ENCODE data around the gene GALNTL6.

GALNTL6 gene

DNA sequence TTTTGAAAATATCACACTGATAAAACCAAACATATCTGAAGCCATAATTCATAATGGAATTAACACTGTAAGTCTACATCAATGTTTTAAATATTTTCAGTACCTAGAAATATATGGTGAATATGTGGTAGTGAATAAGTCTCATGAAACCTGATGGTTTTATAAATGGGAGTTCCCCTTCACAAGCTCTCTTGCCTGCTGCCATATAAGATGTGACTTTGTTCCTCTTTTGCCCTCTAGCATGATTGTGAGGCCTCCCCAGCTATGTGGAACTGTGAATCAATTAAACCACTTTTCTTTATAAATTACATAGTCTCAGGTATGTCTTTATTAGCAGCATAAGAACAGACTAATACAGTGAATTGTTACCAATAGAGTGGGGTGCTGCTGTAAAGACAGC lies 818.6 kb downstream of the GALNTL6 start:
- TF ChIP-seq CTCF (IDR thresholded peaks at IDR 0.05; ENCODE audit: insufficient read depth, low read length, poor library complexity, severe bottlenecking) (no peak), EZH2phosphoT487 (conservative IDR thresholded peaks at IDR 0.05; ENCODE audit: low read length) (no peak)
- Histone ChIP-seq H4K20me1 (ENCODE audit: low read depth, low read length) (no peaks in the 10 kb centered on the region), H3K4me3 (ENCODE audit: insufficient read depth, low read length, poor library complexity, severe bottlenecking) (no peak overlapping the region), H3K9ac (ENCODE audit: low read length) (no peak overlapping the region), H3K27ac (ENCODE audit: low read depth, low read length) (no peak overlapping the region), H3K9me2 (replicated peaks; ENCODE audit: insufficient read depth, low read length) (no peaks in the 10 kb centered on the region), H3K36me3 (ENCODE audit: low read length) (no peaks in the 10 kb centered on the region), H3K9me3 (ENCODE audit: insufficient read depth, low read length) (no peaks in the 10 kb centered on the region), H3K27me3 (ENCODE audit: low read length) (no peaks in the 10 kb centered on the region), H3F3A (ENCODE audit: insufficient read depth) (no peaks in the 10 kb centered on the region), H3K79me2 (ENCODE audit: insufficient read depth, low read length) (no peaks in the 10 kb centered on the region), H3K4me2 (ENCODE audit: low read depth, low read length, poor library complexity, severe bottlenecking) (no peak overlapping the region), H2AFZ (ENCODE audit: low read depth, low read length, severe bottlenecking) (no peak overlapping the region)

DNA sequence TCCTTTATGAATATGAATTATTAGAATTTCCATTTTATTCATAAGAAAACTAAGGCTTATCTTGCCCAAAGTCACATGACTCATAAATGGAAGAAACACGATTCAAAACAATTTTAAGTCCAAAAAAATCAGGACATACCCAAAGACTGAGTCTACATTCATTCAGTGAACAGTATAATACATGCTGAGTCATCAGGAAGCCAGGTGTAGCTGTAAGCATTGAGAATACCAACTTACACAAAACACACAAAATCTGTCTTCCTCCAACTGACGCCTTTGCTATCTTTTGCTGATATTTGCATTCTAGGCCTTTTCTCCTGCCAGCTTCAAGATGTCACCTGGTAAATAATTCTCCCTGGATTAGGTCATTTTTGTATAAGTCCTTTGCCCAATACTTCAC lies 835.3 kb downstream of the GALNTL6 start:
- Histone ChIP-seq H4K20me1 (ENCODE audit: low read depth, low read length) (no peaks in the 10 kb centered on the region), H3K36me3 (ENCODE audit: low read length) (no peaks in the 10 kb centered on the region), H3K9me3 (ENCODE audit: insufficient read depth, low read length) (no peaks in the 10 kb centered on the region), H3K4me3 (ENCODE audit: insufficient read depth, low read length, poor library complexity, severe bottlenecking) (no peak overlapping the region), H3K79me2 (ENCODE audit: insufficient read depth, low read length) (no peaks in the 10 kb centered on the region), H3K4me2 (ENCODE audit: low read depth, low read length, poor library complexity, severe bottlenecking) (no peak overlapping the region), H3K27me3 (ENCODE audit: low read length) (no peaks in the 10 kb centered on the region), H3K9ac (ENCODE audit: low read length) (no peak overlapping the region), H3F3A (ENCODE audit: insufficient read depth) (no peaks in the 10 kb centered on the region), H2AFZ (ENCODE audit: low read depth, low read length, severe bottlenecking) (no peak overlapping the region), H3K9me2 (replicated peaks; ENCODE audit: insufficient read depth, low read length) (no peaks in the 10 kb centered on the region; the same call in 1 of the 2 replicates), H3K27ac (ENCODE audit: low read depth, low read length) (no peak overlapping the region)
- TF ChIP-seq CTCF (IDR thresholded peaks at IDR 0.05; ENCODE audit: insufficient read depth, low read length, poor library complexity, severe bottlenecking) (no peak), EZH2phosphoT487 (conservative IDR thresholded peaks at IDR 0.05; ENCODE audit: low read length) (no peak)

GRCh38 chr4:172649143-172649542 lies 835.9 kb downstream of the GALNTL6 start:
- H4K20me1 ChIP-seq (ENCODE audit: low read depth, low read length) = no peaks in the 10 kb centered on the region
- TF ChIP-seq CTCF (IDR thresholded peaks at IDR 0.05; ENCODE audit: insufficient read depth, low read length, poor library complexity, severe bottlenecking) (no peak), EZH2phosphoT487 (conservative IDR thresholded peaks at IDR 0.05; ENCODE audit: low read length) (no peak)
- H3K27ac ChIP-seq (ENCODE audit: low read depth, low read length) = no peak overlapping the region
- no peaks in the 10 kb centered on the region for H3F3A ChIP-seq (ENCODE audit: insufficient read depth)
- no peaks in the 10 kb centered on the region for H3K36me3 ChIP-seq (ENCODE audit: low read length)
- H2AFZ ChIP-seq (ENCODE audit: low read depth, low read length, severe bottlenecking) = no peak overlapping the region
- H3K9me3 ChIP-seq (ENCODE audit: insufficient read depth, low read length) = no peaks in the 10 kb centered on the region
- no peaks in the 10 kb centered on the region for H3K27me3 ChIP-seq (ENCODE audit: low read length)
- no peak overlapping the region for H3K4me3 ChIP-seq (ENCODE audit: insufficient read depth, low read length, poor library complexity, severe bottlenecking)
- no peaks in the 10 kb centered on the region; the same call in 1 of the 2 replicates for H3K9me2 ChIP-seq (replicated peaks; ENCODE audit: insufficient read depth, low read length)
- no peak overlapping the region for H3K4me2 ChIP-seq (ENCODE audit: low read depth, low read length, poor library complexity, severe bottlenecking)
- no peak overlapping the region for H3K9ac ChIP-seq (ENCODE audit: low read length)
- no peaks in the 10 kb centered on the region for H3K79me2 ChIP-seq (ENCODE audit: insufficient read depth, low read length)
